Stomach (tissue), 4 donors: ENCODE results near the gene OR51B4.

Experiments used
- CTCF ChIP-seq, 7 experiments: fragments of 450-650 bp in 4 of 7; fragments of 200-600 bp in 3 of 7; sonication (generic) in 3 of 7; IDR thresholded peaks; one replicate each; pipeline ENCODE4 v1.5.1; 2016 to 2019; ENCODE audit warnings: antibody characterized with exemption in 7 of 7, control low read depth in 2 of 7, mild to moderate bottlenecking in 1 of 7
- EP300 ChIP-seq: sonication (generic); formaldehyde crosslinking; IDR thresholded peaks from one replicate; pipeline ENCODE4 v1.6.1; 2017; ENCODE audit warnings: antibody characterized with exemption
- POLR2A ChIP-seq, 4 donors: fragments of 450-650 bp; IDR thresholded peaks; one replicate each; pipeline ENCODE4 v1.6.1; 2016; ENCODE audit warnings: antibody characterized with exemption in 4 of 4, control low read depth in 2 of 4, mild to moderate bottlenecking in 1 of 4, moderate library complexity in 1 of 4
- POLR2AphosphoS5 ChIP-seq, 3 donors: sonication (generic); formaldehyde crosslinking; IDR thresholded peaks; one replicate each; pipeline ENCODE4 v1.6.1; 2016; ENCODE audit warnings: antibody characterized with exemption in 3 of 3

DNA sequence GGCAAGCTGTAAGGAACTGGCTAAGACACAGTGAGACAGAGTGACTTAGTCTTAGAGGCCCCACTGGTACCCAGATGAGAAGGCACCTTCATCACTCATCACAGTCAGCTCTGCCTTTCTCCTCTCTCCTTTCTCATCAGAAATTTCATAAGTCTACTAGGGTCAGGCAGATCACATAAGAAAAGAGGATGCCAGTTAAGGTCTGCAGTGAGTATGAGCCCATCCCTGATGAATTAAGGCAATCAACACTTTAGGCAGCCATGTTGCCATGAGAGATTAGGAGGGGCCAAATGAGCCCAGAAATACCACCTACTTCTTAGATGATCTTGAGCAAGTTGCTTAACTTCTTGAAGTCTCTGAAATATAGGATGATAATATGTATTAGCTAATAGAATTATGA is 20.1 kb downstream of the OR51B4 start:
- TF ChIP-seq POLR2A (IDR thresholded peaks at IDR 0.05) (no peak), EP300 (no peak), CTCF (IDR thresholded peaks at IDR 0.05) (no peak), POLR2AphosphoS5 (IDR thresholded peaks at IDR 0.05) (no peak)
